Cerebellar cortex (tissue), 1 donor: ENCODE results near the gene TMEM81.

ENCODE experiments used
- DNase-seq: peaks from one replicate; pipeline ENCODE4 v3.0.0-alpha.2; 2015; ENCODE audit warnings: low spot score

Gene TMEM81

GRCh38 chr1:205058853-205059252, 25.4 kb downstream of the TMEM81 start:
- DNase-seq = no peak

- DNase-seq = no peak
Measured at GRCh38 chr1:205057808-205058575, 26.3 kb downstream of the TMEM81 start.

GRCh38 chr1:205056956-205057568, 27.2 kb downstream of the TMEM81 start:
- DNase-seq = no peak

GRCh38 chr1:205056188-205056611, 28.1 kb downstream of the TMEM81 start:
- DNase-seq = no peak

GRCh38 chr1:205054013-205054412, 30.2 kb downstream of the TMEM81 start:
- no peak for DNase-seq

- DNase-seq = no peak
Measured at GRCh38 chr1:205053296-205053695, 31.0 kb downstream of the TMEM81 start.

- no peak for DNase-seq
Measured at GRCh38 chr1:205052690-205053089, 31.6 kb downstream of the TMEM81 start.

GRCh38 chr1:205049479-205049878, 34.8 kb downstream of the TMEM81 start:
- no peak for DNase-seq

- peak; percentile 91 for DNase-seq
Measured at GRCh38 chr1:205048382-205048781, 35.9 kb downstream of the TMEM81 start.

- DNase-seq = no peak
Measured at GRCh38 chr1:205047764-205048231, 36.5 kb downstream of the TMEM81 start.

- DNase-seq = no peak
Measured at GRCh38 chr1:205046870-205047269, 37.4 kb downstream of the TMEM81 start.

GRCh38 chr1:205045146-205045545, 39.1 kb downstream of the TMEM81 start:
- DNase-seq = peak; percentile 25

- DNase-seq = no peak
Measured at GRCh38 chr1:205044741-205045140, 39.5 kb downstream of the TMEM81 start.

GRCh38 chr1:205043866-205044265, 40.4 kb downstream of the TMEM81 start:
- DNase-seq = peak; percentile 24

GRCh38 chr1:205042911-205043806, 41.1 kb downstream of the TMEM81 start, which contains the start of gene CNTN2:
Gene CNTN2, plus strand, starts transcription at chr1:205043212. Its CDS starts 9,974 bp downstream, at chr1:205053186.
- DNase-seq = peak; percentile 77

GRCh38 chr1:205041998-205042910, 42.0 kb downstream of the TMEM81 start:
- DNase-seq = peak; percentile 87

- peak; percentile 31 for DNase-seq
Measured at GRCh38 chr1:205041001-205041715, 43.1 kb downstream of the TMEM81 start.

- DNase-seq = no peak
Measured at GRCh38 chr1:205038132-205038786, 46.0 kb downstream of the TMEM81 start.

- DNase-seq = no peak
Measured at GRCh38 chr1:205037539-205037938, 46.7 kb downstream of the TMEM81 start.
